Vagina (tissue), 2 donors: ENCODE measurements around the gene ZDHHC11.
"Not testable (repeated sequence)": the region's sequence is repeated elsewhere in the genome, so short reads cannot be mapped to it uniquely, and the experiment has no call there.

Experiments
- POLR2A ChIP-seq, 2 donors: fragments of 450-650 bp; IDR thresholded peaks; one replicate each; pipeline ENCODE4 v1.6.1; 2017; ENCODE audit warnings: antibody characterized with exemption in 2 of 2, mild to moderate bottlenecking in 2 of 2, moderate library complexity in 2 of 2
- TF ChIP-seq, protein P1 (sequence below), 3 experiments: fragments of 450-650 bp in 2 of 3; fragments of 200-600 bp in 1 of 3; sonication (generic) in 1 of 3; IDR thresholded peaks; one replicate each; pipeline ENCODE4 v1.5.1; 2017 to 2019; ENCODE audit warnings: antibody characterized with exemption in 3 of 3, mild to moderate bottlenecking in 2 of 3, moderate library complexity in 2 of 3

DNA sequence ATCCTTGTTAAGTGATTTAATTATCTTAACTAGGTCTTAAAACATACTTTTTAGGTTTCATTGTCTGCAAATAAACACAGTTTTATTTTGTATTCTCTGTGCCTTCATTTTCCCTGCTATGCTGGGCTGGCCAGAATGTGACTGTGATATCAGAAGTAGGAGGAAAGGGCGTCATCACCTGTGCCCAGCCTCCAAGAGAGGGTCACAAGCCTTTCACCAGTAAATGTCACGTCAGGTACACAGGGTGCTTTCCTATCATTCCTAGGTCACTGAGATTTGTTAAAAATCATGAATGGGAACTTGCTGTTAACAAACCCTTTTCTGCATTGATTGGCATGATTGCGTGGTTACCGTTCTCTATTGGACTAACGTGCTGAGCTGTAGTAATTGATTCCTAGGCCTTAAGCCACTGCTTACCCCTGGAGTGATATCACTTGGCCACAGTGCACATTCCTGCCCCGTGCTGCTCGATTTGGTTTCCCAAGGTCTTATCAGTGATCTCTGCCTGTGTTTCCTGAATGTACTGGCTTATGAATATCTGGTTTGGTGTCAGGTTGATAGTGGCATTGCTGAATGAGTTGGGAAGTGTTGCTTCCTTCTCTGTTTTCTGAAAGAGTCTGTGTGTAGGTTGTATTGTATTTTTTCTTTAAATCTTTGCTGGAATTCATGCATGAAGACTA is 14.7 kb downstream of the ZDHHC11 start:
- TF ChIP-seq, protein P1, sequence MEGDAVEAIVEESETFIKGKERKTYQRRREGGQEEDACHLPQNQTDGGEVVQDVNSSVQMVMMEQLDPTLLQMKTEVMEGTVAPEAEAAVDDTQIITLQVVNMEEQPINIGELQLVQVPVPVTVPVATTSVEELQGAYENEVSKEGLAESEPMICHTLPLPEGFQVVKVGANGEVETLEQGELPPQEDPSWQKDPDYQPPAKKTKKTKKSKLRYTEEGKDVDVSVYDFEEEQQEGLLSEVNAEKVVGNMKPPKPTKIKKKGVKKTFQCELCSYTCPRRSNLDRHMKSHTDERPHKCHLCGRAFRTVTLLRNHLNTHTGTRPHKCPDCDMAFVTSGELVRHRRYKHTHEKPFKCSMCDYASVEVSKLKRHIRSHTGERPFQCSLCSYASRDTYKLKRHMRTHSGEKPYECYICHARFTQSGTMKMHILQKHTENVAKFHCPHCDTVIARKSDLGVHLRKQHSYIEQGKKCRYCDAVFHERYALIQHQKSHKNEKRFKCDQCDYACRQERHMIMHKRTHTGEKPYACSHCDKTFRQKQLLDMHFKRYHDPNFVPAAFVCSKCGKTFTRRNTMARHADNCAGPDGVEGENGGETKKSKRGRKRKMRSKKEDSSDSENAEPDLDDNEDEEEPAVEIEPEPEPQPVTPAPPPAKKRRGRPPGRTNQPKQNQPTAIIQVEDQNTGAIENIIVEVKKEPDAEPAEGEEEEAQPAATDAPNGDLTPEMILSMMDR (IDR thresholded peaks at IDR 0.05), result not testable (repeated sequence)
- not testable (repeated sequence) for TF ChIP-seq POLR2A (IDR thresholded peaks at IDR 0.05)
